Transverse colon (tissue), 4 donors: Measurements from ENCODE around the gene VEGFA. TPM values are rescaled to one million over a fixed set of nuclear protein-coding genes. Genes with fewer than 3 reads are reported as not detected.

Source experiments
- DNase-seq: peaks from one replicate; pipeline ENCODE4 v3.0.0-alpha.2; 2019
- H3K27ac ChIP-seq, 4 donors: fragments of 200-600 bp; sonication (generic); 2 replicates each; pipeline ENCODE4 v1.5.1; 2016 to 2018; ENCODE audit warnings: inconsistent platforms in 4 of 4
- H3K27me3 ChIP-seq: fragments of 200-600 bp; sonication (generic); 2 replicates; pipeline ENCODE4 v1.5.1; 2017; ENCODE audit warnings: inconsistent platforms
- H3K36me3 ChIP-seq, 4 donors: fragments of 200-600 bp; sonication (generic); 2 replicates each; pipeline ENCODE4 v1.5.1; 2017 to 2019; ENCODE audit warnings: inconsistent platforms in 4 of 4
- H3K4me1 ChIP-seq, 4 donors: fragments of 200-600 bp; sonication (generic); 2 replicates each; pipeline ENCODE4 v1.5.1; 2017 to 2020; ENCODE audit warnings: inconsistent platforms in 4 of 4
- H3K4me3 ChIP-seq, 4 donors: fragments of 200-600 bp; sonication (generic); 1 replicate in 1 of 4; 2 replicates in 3 of 4; pipeline versions ENCODE4 v1.5.1 to v1.6.1; 2017 to 2019; ENCODE audit warnings: inconsistent platforms in 4 of 4
- H3K9me3 ChIP-seq, 2 donors: fragments of 200-600 bp; sonication (generic); 2 replicates each; pipeline ENCODE4 v1.5.1; 2017 to 2019; ENCODE audit warnings: inconsistent platforms in 2 of 2
- CTCF ChIP-seq, 5 experiments: fragments of 200-600 bp in 3 of 5; fragments of 450-650 bp in 2 of 5; sonication (generic) in 3 of 5; IDR thresholded peaks; 1 replicate in 2 of 5; 2 replicates in 3 of 5; pipeline ENCODE4 v1.5.1; 2016 to 2017; ENCODE audit warnings: antibody characterized with exemption in 5 of 5, inconsistent platforms in 3 of 5, mild to moderate bottlenecking in 2 of 5, moderate library complexity in 1 of 5
- EP300 ChIP-seq: sonication (generic); formaldehyde crosslinking; IDR thresholded peaks from one replicate; pipeline ENCODE4 v1.6.1; 2017; ENCODE audit warnings: antibody characterized with exemption, low read depth
- POLR2A ChIP-seq: fragments of 450-650 bp; IDR thresholded peaks from one replicate; pipeline ENCODE4 v1.6.1; 2016; ENCODE audit warnings: antibody characterized with exemption, mild to moderate bottlenecking, moderate library complexity
- POLR2AphosphoS5 ChIP-seq, 3 donors: sonication (generic); formaldehyde crosslinking; IDR thresholded peaks; one replicate each; pipeline ENCODE4 v1.6.1; 2016; ENCODE audit warnings: antibody characterized with exemption in 3 of 3
- WGBS, 2 donors: methylation state at CpG; one replicate each; pipeline ENCODE4 v1.1.5; 2018; ENCODE audit warnings: low coverage in 1 of 2; 5-methylcytosine and 5-hydroxymethylcytosine counted together
- in situ Hi-C, 4 donors: fragments of 200-750 bp; cut with MboI; loops; one replicate each; pipeline versions ENCODE4 v1.15.0 to v1.15.1; 2017; ENCODE audit warnings: low sequenced_read_pairs in 3 of 4, low pct_ligation_motif_present in 1 of 4, low pct_unique_long_range_greater_than_20kb in 1 of 4
- intact Hi-C: fragments of 100-400 bp; cut with DNase I; formaldehyde crosslinking; loops from one replicate; pipeline ENCODE4 v1.15.1; 2023; ENCODE audit warnings: low total_unique reads
- total RNA-seq, 4 donors: library from RNA; depleted of rRNA; stranded (reverse); fragments of >200 nt; gene quantifications; one replicate each; pipeline ENCODE4 v1.1.0, GENCODE V29; 2016

VEGFA gene
- total RNA-seq, 4 donors from 2014 or later, result 131 to 608 (median 203) TPM

GRCh38 chr6:43824703-43825064, 54.7 kb downstream of the VEGFA start:
- Histone ChIP-seq H3K4me3 (no peak overlapping the region), H3K9me3 (no peaks in the 10 kb centered on the region), H3K27me3 (no peaks in the 10 kb centered on the region), H3K4me1 (peaks cover 0 to 18% (median 4%) of the 10 kb centered on the region in 4 donors), H3K27ac (peak overlapping the region in 3 of 4 donors; percentile 40 to 62 (median 49)), H3K36me3 (no peaks in the 10 kb centered on the region)
- intact Hi-C loops, result loop anchor here (5.0 kb wide), 1 partner anchor 1517 kb away; no protein-coding TSS in a partner anchor
- DNase-seq, result no peak
- TF ChIP-seq POLR2AphosphoS5 (IDR thresholded peaks at IDR 0.05) (no peak), EP300 (no peak), POLR2A (no peak), CTCF (IDR thresholded peaks at IDR 0.05) (no peak)
- WGBS, 2 donors, result 33 to 40% methylated on average over 2 of the region's 2 CpGs
- in situ Hi-C loops, result no loop called here

GRCh38 chr6:43825187-43826115, 55.4 kb downstream of the VEGFA start:
- WGBS, 2 donors, result 80 to 88% methylated on average over 2 to 14 of the region's 16 CpGs
- in situ Hi-C loops (no loop called here), intact Hi-C loops (no loop called here)
- H3K27ac ChIP-seq, result no peak overlapping the region
- no peak for DNase-seq
- H3K4me1 ChIP-seq, result peaks cover 0 to 18% (median 4%) of the 10 kb centered on the region in 4 donors
- no peaks in the 10 kb centered on the region for H3K36me3 ChIP-seq
- no peak for TF ChIP-seq POLR2A
- TF ChIP-seq EP300, result no peak
- TF ChIP-seq POLR2AphosphoS5 (IDR thresholded peaks at IDR 0.05), result no peak
- TF ChIP-seq CTCF (IDR thresholded peaks at IDR 0.05), result no peak
- no peaks in the 10 kb centered on the region for H3K9me3 ChIP-seq
- H3K27me3 ChIP-seq, result no peaks in the 10 kb centered on the region
- no peak overlapping the region for H3K4me3 ChIP-seq

GRCh38 chr6:43826730-43827129, 56.7 kb downstream of the VEGFA start:
- H3K27me3 ChIP-seq, result no peaks in the 10 kb centered on the region
- 86 to 100% methylated on average over 1 to 4 of the region's 4 CpGs for WGBS, 2 donors
- H3K4me3 ChIP-seq, result no peak overlapping the region
- in situ Hi-C loops, result no loop called here
- TF ChIP-seq EP300 (no peak), POLR2AphosphoS5 (IDR thresholded peaks at IDR 0.05) (no peak), CTCF (IDR thresholded peaks at IDR 0.05) (no peak), POLR2A (no peak)
- H3K27ac ChIP-seq, result no peak overlapping the region
- no peaks in the 10 kb centered on the region for H3K36me3 ChIP-seq
- H3K4me1 ChIP-seq, result peaks cover 4 to 29% (median 13%) of the 10 kb centered on the region in 4 donors
- DNase-seq, result no peak
- intact Hi-C loops, result no loop called here
- no peaks in the 10 kb centered on the region for H3K9me3 ChIP-seq

GRCh38 chr6:43827898-43828297, 57.9 kb downstream of the VEGFA start:
- Histone ChIP-seq H3K36me3 (no peaks in the 10 kb centered on the region), H3K9me3 (no peaks in the 10 kb centered on the region), H3K27me3 (no peaks in the 10 kb centered on the region), H3K4me1 (peaks cover 4 to 29% (median 13%) of the 10 kb centered on the region in 4 donors), H3K27ac (no peak overlapping the region), H3K4me3 (no peak overlapping the region)
- in situ Hi-C loops, result no loop called here
- DNase-seq, result no peak
- intact Hi-C loops, result no loop called here
- WGBS, 2 donors, result 78% methylated on average over 10 of the region's 10 CpGs; no CpG with 5 or more reads in 1 of the 2 donors
- TF ChIP-seq POLR2A, result no peak
- TF ChIP-seq CTCF (IDR thresholded peaks at IDR 0.05), result no peak
- TF ChIP-seq POLR2AphosphoS5 (IDR thresholded peaks at IDR 0.05), result no peak
- no peak for TF ChIP-seq EP300
